NCI-H1417 (cell line): ENCODE measurements around the gene AXIN1.
"Not testable (repeated sequence)": the region's sequence is repeated elsewhere in the genome, so short reads cannot be mapped to it uniquely, and the experiment has no call there.

Source experiments
- DNase-seq, 3 experiments: peaks; one replicate each; lab custom pipeline; 2025; lab: John Stamatoyannopoulos, UW

Gene AXIN1

GRCh38 chr16:352547-353403 lies at the start of gene AXIN1:
TSS of gene AXIN1 (minus strand) at chr16:352723. CDS start at chr16:347025, 5,698 bp downstream.
- peak; percentile 97 to 100 (median 99) for DNase-seq

- DNase-seq: peak; percentile 88 to 97 (median 93)
Measured at GRCh38 chr16:401468-402348, 49.2 kb upstream of the AXIN1 start, which contains the start of gene DECR2. TSS of gene DECR2 (plus strand) at chr16:401885. CDS start at chr16:401964, 79 bp downstream.

GRCh38 chr16:400061-400591 lies 47.6 kb upstream of the AXIN1 start:
- no peak for DNase-seq

GRCh38 chr16:399340-400019 lies 47.0 kb upstream of the AXIN1 start:
- no peak for DNase-seq

GRCh38 chr16:398561-399339 lies 46.2 kb upstream of the AXIN1 start:
- no peak for DNase-seq

- peak in 1 of 3 experiments; percentile 15 for DNase-seq
Measured at GRCh38 chr16:397736-398332, 45.3 kb upstream of the AXIN1 start.

GRCh38 chr16:397135-397661 lies 44.7 kb upstream of the AXIN1 start, which contains the start of gene NME4:
TSS of gene NME4 (plus strand) at chr16:397199. CDS start at chr16:397223, 24 bp downstream.
- peak in 2 of 3 experiments; percentile 40 to 72 for DNase-seq

- DNase-seq: peak in 2 of 3 experiments; percentile 47 to 72
Measured at GRCh38 chr16:396605-397004, 44.1 kb upstream of the AXIN1 start.

- DNase-seq: peak; percentile 35 to 83 (median 47)
Measured at GRCh38 chr16:396199-396598, 43.7 kb upstream of the AXIN1 start.

GRCh38 chr16:392450-393030 lies 40.0 kb upstream of the AXIN1 start:
- DNase-seq: no peak

GRCh38 chr16:391885-392335 lies 39.4 kb upstream of the AXIN1 start:
- DNase-seq: peak; percentile 30 to 73 (median 61)

- no peak for DNase-seq
Measured at GRCh38 chr16:389352-389751, 36.8 kb upstream of the AXIN1 start.

GRCh38 chr16:387761-388666 lies 35.5 kb upstream of the AXIN1 start:
- DNase-seq: not testable (repeated sequence)

GRCh38 chr16:386641-387156 lies 34.2 kb upstream of the AXIN1 start:
- peak in 1 of 3 experiments; percentile 41 for DNase-seq

GRCh38 chr16:383326-384051 lies 31.0 kb upstream of the AXIN1 start:
- peak; percentile 50 to 74 (median 71) for DNase-seq

GRCh38 chr16:381789-382717 lies 29.5 kb upstream of the AXIN1 start, which contains the start of gene PGAP6:
TSS of gene PGAP6 (minus strand) at chr16:381978. CDS start at chr16:381821, 157 bp downstream.
- peak; percentile 59 to 89 (median 63) for DNase-seq
